CD14-positive monocyte (primary cell): ENCODE data around the gene ASB16. TPM values are rescaled to one million over a fixed set of nuclear protein-coding genes. Genes with fewer than 3 reads are reported as not detected.
A peak's percentile ranks its signal among the peaks of the same experiment; 100 is the strongest.

Source experiments
- DNase-seq, 3 donors: peaks; one replicate each; pipeline ENCODE4 v3.0.0-alpha.2; 2011 to 2022
- H2AFZ ChIP-seq: 2 replicates; pipeline ENCODE4 v1.6.0; 2012; ENCODE audit warnings: mild to moderate bottlenecking, low read depth, low read length, inconsistent platforms; ENCODE audit not compliant: insufficient read depth, poor library complexity, severe bottlenecking
- H3K27ac ChIP-seq, 2 donors: 1 replicate in 1 of 2; 2 replicates in 1 of 2; pipeline ENCODE4 v1.5.1; 2012 to 2013; ENCODE audit warnings: low read length in 2 of 2, control low read depth in 1 of 2, inconsistent platforms in 1 of 2, low read depth in 1 of 2, mild to moderate bottlenecking in 1 of 2
- H3K27me3 ChIP-seq, 2 donors: one replicate each; pipeline versions ENCODE4 v1.6.0 to v1.6.1; 2011 to 2013; ENCODE audit warnings: low read length in 2 of 2; ENCODE audit not compliant: control insufficient read depth in 2 of 2, insufficient read depth in 2 of 2
- H3K36me3 ChIP-seq, 2 donors: replicated peaks in 1 of 2; 1 replicate in 1 of 2; 2 replicates in 1 of 2; pipeline versions ENCODE4 v1.5.1 to v1.6.1; 2012 to 2013; ENCODE audit warnings: low read length in 2 of 2, control low read depth in 1 of 2, inconsistent platforms in 1 of 2, mild to moderate bottlenecking in 1 of 2; ENCODE audit not compliant: insufficient read depth in 2 of 2, control insufficient read depth in 1 of 2
- H3K4me1 ChIP-seq, 2 donors: 1 replicate in 1 of 2; 2 replicates in 1 of 2; pipeline versions ENCODE4 v1.5.1 to v1.6.1; 2012 to 2013; ENCODE audit warnings: low read length in 2 of 2, control low read depth in 1 of 2, inconsistent platforms in 1 of 2, mild to moderate bottlenecking in 1 of 2, moderate library complexity in 1 of 2; ENCODE audit not compliant: insufficient read depth in 2 of 2, control insufficient read depth in 1 of 2
- H3K4me2 ChIP-seq: replicated peaks from 2 replicates; pipeline ENCODE3; 2012; ENCODE audit warnings: low read length, moderate library complexity, mild to moderate bottlenecking; ENCODE audit not compliant: poor library complexity, severe bottlenecking; ENCODE audit errors: extremely low read depth
- H3K4me3 ChIP-seq, 3 experiments: fragments of 200-600 bp in 1 of 3; sonication (generic) in 1 of 3; replicated peaks in 1 of 3; 1 replicate in 2 of 3; 2 replicates in 1 of 3; pipeline ENCODE4 v1.5.1; 2011 to 2013; ENCODE audit warnings: low read length in 3 of 3, mild to moderate bottlenecking in 3 of 3, control low read depth in 2 of 3, low read depth in 2 of 3, inconsistent platforms in 1 of 3, moderate library complexity in 1 of 3
- H3K79me2 ChIP-seq: 2 replicates; pipeline ENCODE4 v1.6.0; 2012; ENCODE audit warnings: mild to moderate bottlenecking, control low read depth, inconsistent platforms, low read length, moderate library complexity; ENCODE audit not compliant: insufficient read depth
- H3K9ac ChIP-seq: 2 replicates; pipeline ENCODE4 v1.6.0; 2017; ENCODE audit warnings: low read length, mild to moderate bottlenecking; ENCODE audit not compliant: insufficient read depth, poor library complexity, severe bottlenecking
- H3K9me3 ChIP-seq, 2 donors: replicated peaks in 1 of 2; 1 replicate in 1 of 2; 2 replicates in 1 of 2; pipeline versions ENCODE4 v1.5.1 to v1.6.1; 2012 to 2013; ENCODE audit warnings: low read length in 2 of 2, control low read depth in 1 of 2; ENCODE audit not compliant: control insufficient read depth in 1 of 2, insufficient read depth in 1 of 2
- H4K20me1 ChIP-seq: 2 replicates; pipeline ENCODE4 v1.6.0; 2012; ENCODE audit warnings: mild to moderate bottlenecking, low read length, control low read depth, moderate library complexity; ENCODE audit not compliant: insufficient read depth
- H3K27ac Mint-ChIP-seq, 7 donors: one replicate each; pipeline ENCODE4 v1.8.0; 2020; ENCODE audit warnings: mild to moderate bottlenecking in 7 of 7, mixed read lengths in 7 of 7, moderate library complexity in 6 of 7, inconsistent platforms in 2 of 7
- H3K27me3 Mint-ChIP-seq, 3 donors: one replicate each; pipeline ENCODE4 v1.8.0; 2021 to 2022; ENCODE audit warnings: low read depth in 3 of 3, mild to moderate bottlenecking in 3 of 3, mixed read lengths in 3 of 3, moderate library complexity in 3 of 3, inconsistent platforms in 1 of 3
- H3K36me3 Mint-ChIP-seq, 2 donors: one replicate each; pipeline ENCODE4 v1.8.0; 2020; ENCODE audit warnings: mixed read lengths in 2 of 2, inconsistent platforms in 1 of 2, mild to moderate bottlenecking in 1 of 2
- H3K4me1 Mint-ChIP-seq: one replicate; pipeline ENCODE4 v1.8.0; 2020; ENCODE audit warnings: mild to moderate bottlenecking, mixed read lengths
- H3K4me3 Mint-ChIP-seq, 2 donors: one replicate each; pipeline ENCODE4 v1.8.0; 2020; ENCODE audit warnings: mild to moderate bottlenecking in 2 of 2, mixed read lengths in 2 of 2, moderate library complexity in 1 of 2
- H3K9me3 Mint-ChIP-seq, 7 donors: one replicate each; pipeline ENCODE4 v1.8.0; 2020 to 2022; ENCODE audit warnings: mixed read lengths in 7 of 7, mild to moderate bottlenecking in 6 of 7, moderate library complexity in 6 of 7, inconsistent platforms in 2 of 7
- CTCF ChIP-seq: fragments of 200-600 bp; IDR thresholded peaks from one replicate; pipeline ENCODE4 v1.8.0; 2022; ENCODE audit warnings: antibody characterized with exemption, mild to moderate bottlenecking
- WGBS: methylation state at CpG from one replicate; pipeline ENCODE4 v1.1.5; 2013; ENCODE audit warnings: missing lambda C conversion rate; ENCODE audit not compliant: insufficient coverage; 5-methylcytosine and 5-hydroxymethylcytosine counted together
- intact Hi-C, 2 donors: fragments of 100-400 bp; cut with micrococcal nuclease; formaldehyde crosslinking; loops; one replicate each; pipeline versions ENCODE4 v1.15.0 to v1.15.1; 2023
- polyA plus RNA-seq, 3 donors: library from polyadenylated mRNA; depleted of rRNA in 1 of 3; unstranded in 2 of 3; stranded (reverse) in 1 of 3; fragments of 300-500 nt in 2 of 3; fragments of >200 nt in 1 of 3; fragmentation: Illumina TruSeq in 2 of 3; gene quantifications; 1 replicate in 2 of 3; 2 replicates in 1 of 3; pipeline ENCODE4 v1.2.3, GENCODE V29; 2012 to 2021

The ASB16 gene
- polyA plus RNA-seq, 3 donors: not detected

GRCh38 chr17:44217738-44218343 lies 47.3 kb downstream of the ASB16 start:
- Mint-ChIP-seq H3K4me1 (peaks cover 53% of the 10 kb centered on the region), H3K27me3 (peaks cover 0 to 4% (median 2%) of the 10 kb centered on the region in 3 donors), H3K36me3 (peaks cover 43 to 44% of the 10 kb centered on the region in 2 donors), H3K4me3 (peak overlapping the region; percentile 63 to 68), H3K27ac (peak overlapping the region in 6 of 7 donors; percentile 32 to 82 (median 70)), H3K9me3 (peaks cover 0 to 2% (median 0%) of the 10 kb centered on the region in 7 donors)
- Histone ChIP-seq H3K79me2 (peaks cover 55% of the 10 kb centered on the region), H3K4me1 (peaks cover 36 to 49% of the 10 kb centered on the region in 2 donors), H4K20me1 (peaks cover 51% of the 10 kb centered on the region), H3K9ac (peak overlapping the region; percentile 40), H3K4me2 (peak overlapping the region; percentile 100), H3K27ac (peak overlapping the region; percentile 4 to 68), H3K27me3 (no peaks in the 10 kb centered on the region), H3K36me3 (peaks cover 29 to 39% of the 10 kb centered on the region in 2 donors), H2AFZ (peak overlapping the region; percentile 46), H3K9me3 (no peaks in the 10 kb centered on the region), H3K4me3 (peak overlapping the region; percentile 22 to 90 (median 34))
- intact Hi-C loops: loop anchor here (2.0 to 5.0 kb wide), 3 partner anchors 59 to 127 kb away; partner anchors contain the start of genes SLC25A39 (in 2 of the 2) and GRN (in 1 of the 2)
- DNase-seq: no peak
- no peak for TF ChIP-seq CTCF
- WGBS: 0% methylated on average over 4 of the region's 10 CpGs

- peaks cover 36 to 52% of the 10 kb centered on the region in 2 donors for H3K4me1 ChIP-seq
- H3K4me2 ChIP-seq: peak overlapping the region; percentile 100
- Mint-ChIP-seq H3K27ac (peak overlapping the region in 6 of 7 donors; percentile 32 to 82 (median 68)), H3K36me3 (peaks cover 36 to 39% of the 10 kb centered on the region in 2 donors), H3K27me3 (peaks cover 0 to 4% (median 4%) of the 10 kb centered on the region in 3 donors), H3K9me3 (peaks cover 0 to 2% (median 0%) of the 10 kb centered on the region in 7 donors), H3K4me1 (peaks cover 54% of the 10 kb centered on the region), H3K4me3 (peak overlapping the region; percentile 63 to 68)
- peak overlapping the region; percentile 46 for H2AFZ ChIP-seq
- WGBS: 1% methylated on average over 43 of the region's 89 CpGs
- no peaks in the 10 kb centered on the region for H3K9me3 ChIP-seq
- H3K27ac ChIP-seq: peak overlapping the region; percentile 4 to 68
- peak overlapping the region; percentile 71 for H3K9ac ChIP-seq
- DNase-seq: peak; percentile 84 to 88 (median 86)
- no peaks in the 10 kb centered on the region for H3K27me3 ChIP-seq
- intact Hi-C loops: loop anchor here (1.0 to 5.0 kb wide), 4 partner anchors 20 to 126 kb away; partner anchors contain the start of genes SLC25A39 (in 2 of the 2) and GRN (in 1 of the 2)
- TF ChIP-seq CTCF: peak; percentile 78
- peaks cover 26 to 34% of the 10 kb centered on the region in 2 donors for H3K36me3 ChIP-seq
- H3K79me2 ChIP-seq: peaks cover 55% of the 10 kb centered on the region
- H3K4me3 ChIP-seq: peak overlapping the region; percentile 22 to 90 (median 60)
- H4K20me1 ChIP-seq: peaks cover 47% of the 10 kb centered on the region
Measured at GRCh38 chr17:44218344-44219107, 48.0 kb downstream of the ASB16 start.
